Epidermal melanocyte (primary cell): ENCODE data around the gene RPAP3.

ENCODE experiments used
- DNase-seq: peaks from one replicate; pipeline ENCODE4 v3.0.0; 2011; ENCODE audit warnings: low spot score; ENCODE audit not compliant: insufficient read length

The RPAP3 gene

GRCh38 chr12:47742253-47742825 is 36.5 kb upstream of the RPAP3 start:
- no peak for DNase-seq

GRCh38 chr12:47741340-47741703 is 35.5 kb upstream of the RPAP3 start:
- DNase-seq: peak; percentile 71

- DNase-seq: no peak
These were observed 34.9 kb upstream of the RPAP3 start for GRCh38 chr12:47740606-47741339.

- no peak for DNase-seq
These were observed 34.1 kb upstream of the RPAP3 start for GRCh38 chr12:47739979-47740378.

DNA sequence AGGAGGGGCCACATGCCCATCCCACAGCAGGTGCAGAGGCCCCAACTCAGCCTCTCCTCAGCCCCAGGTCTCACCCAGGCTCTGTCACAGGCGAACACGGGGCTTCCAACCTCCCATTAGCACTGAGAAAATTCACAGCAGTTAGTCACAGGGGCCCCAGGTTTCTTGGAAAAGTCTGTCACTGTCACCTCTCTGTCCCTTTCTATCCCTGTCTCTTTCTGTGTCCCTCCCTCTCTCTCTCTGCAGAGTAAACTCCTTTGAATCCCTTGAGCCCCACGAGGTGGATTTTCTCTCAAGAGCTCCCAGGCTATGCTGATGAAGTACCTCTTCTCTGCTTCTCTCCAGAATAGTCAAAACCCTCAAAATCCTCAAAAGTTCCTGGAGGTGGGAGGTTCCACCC is 33.5 kb upstream of the RPAP3 start:
- DNase-seq: no peak

DNA sequence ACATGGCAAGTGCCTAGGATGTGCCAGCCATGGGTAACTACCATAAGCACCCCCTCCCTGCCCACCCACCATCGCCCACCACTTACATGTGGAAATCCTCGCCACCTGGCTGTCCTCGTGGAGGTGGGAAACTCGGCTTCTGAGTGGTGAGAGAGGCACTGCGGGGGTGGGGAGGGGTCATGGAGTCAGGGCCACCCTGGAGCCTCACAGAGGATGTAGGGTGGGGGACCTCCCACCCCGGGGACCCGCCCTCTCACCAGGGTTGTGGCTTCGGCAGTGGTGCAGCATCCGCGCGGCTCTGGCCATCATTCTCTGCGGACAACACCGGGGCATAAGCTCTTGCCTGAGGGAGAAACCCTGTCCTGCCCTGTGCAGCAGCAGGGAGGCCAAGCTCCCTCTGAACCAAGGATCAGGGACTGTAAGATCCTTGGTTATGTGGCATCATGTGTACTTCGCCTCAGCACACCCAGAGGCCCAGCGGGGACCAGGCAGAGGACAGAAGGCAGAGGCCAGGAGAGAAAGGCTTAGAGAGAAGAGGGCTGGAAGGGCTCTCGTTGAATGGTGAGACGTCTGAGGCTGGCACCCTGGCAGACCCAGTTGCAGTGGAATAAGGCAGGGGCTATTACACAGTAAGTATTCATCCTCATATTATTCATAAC is 32.2 kb upstream of the RPAP3 start:
- DNase-seq: no peak

GRCh38 chr12:47736877-47737676 is 31.2 kb upstream of the RPAP3 start:
- DNase-seq: peak; percentile 79

- DNase-seq: no peak
These were observed 30.4 kb upstream of the RPAP3 start for GRCh38 chr12:47736216-47736615.

DNA sequence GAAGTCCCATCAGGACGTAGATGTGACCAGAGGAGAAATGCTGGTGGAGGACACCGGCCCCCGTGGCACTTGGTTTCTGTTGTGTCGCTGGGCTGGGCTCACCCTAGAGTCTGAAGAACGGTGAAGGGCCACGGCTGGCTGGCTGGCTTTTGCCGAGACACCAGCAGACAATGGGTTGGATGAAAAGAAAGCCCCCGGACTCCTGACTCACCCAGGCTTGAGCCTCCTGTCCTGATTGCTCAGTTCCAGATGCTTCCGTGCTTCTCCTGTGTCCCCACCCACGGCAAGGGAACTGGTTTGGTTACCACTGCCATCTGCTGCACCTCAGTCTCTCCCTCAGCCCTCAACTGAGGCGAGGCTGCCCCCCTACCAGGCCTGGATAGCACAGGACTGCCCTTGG is 29.8 kb upstream of the RPAP3 start:
- DNase-seq: no peak

GRCh38 chr12:47734725-47735480 is 29.1 kb upstream of the RPAP3 start:
- DNase-seq: no peak

GRCh38 chr12:47733142-47733541 is 27.3 kb upstream of the RPAP3 start:
- no peak for DNase-seq

DNA sequence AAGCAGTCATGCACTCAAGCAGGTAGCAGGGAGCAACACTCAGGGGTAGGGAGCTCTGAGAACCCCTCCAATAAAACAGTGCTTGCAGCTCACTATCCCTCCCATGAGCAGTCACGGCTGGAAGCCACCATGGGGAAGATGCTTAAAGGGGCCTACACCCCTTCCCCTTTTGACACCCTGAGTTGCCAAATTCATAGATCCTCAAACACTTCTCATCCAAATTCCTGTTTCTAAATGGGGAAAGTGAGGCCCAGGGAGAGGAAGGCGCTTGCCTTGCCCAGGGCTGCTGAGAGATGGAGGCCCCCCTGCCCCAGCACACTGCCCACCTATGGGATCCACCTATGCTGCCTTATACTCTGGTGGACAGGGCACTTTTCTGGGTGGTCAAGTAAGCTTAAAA is 26.7 kb upstream of the RPAP3 start:
- no peak for DNase-seq

DNA sequence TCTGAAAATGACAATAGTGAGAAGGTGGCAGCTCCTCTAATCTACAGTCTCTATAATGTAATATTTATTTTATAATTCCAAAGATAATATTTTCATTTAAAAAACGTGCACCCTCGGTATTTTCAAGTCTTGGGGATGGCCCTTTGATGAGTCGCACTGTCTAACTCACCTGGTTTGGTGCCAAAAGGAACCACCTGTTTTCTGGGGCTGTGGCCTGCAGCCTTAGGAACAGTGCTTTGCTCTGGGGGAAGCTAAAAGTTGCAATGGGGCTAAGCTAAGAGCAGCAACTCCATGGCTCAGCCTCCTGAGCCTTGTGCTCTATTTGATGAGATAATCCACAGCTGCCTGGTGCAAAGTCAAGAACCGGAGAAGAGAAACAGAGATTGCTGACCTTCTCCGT is 25.9 kb upstream of the RPAP3 start:
- DNase-seq: no peak

GRCh38 chr12:47730341-47730744 is 24.5 kb upstream of the RPAP3 start:
- DNase-seq: no peak

DNA sequence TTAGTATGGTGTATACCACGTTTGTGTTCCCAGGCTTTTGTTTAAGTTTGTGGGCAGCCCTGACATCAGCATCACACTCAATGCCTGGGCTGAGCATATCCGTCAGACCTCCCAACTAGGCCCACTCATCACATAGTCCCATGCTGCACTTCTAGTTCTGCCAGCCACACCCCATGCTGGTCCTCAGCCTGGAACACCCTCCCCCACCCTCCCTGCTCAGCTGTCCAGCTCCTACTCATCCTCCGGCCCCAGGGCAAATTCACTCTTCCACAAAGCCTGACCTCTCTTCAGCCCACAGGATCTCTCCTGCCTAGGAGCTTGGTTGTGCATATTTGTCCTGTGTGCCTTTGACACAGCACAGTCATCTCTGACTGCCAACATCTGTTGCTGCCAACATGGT is 23.4 kb upstream of the RPAP3 start:
- no peak for DNase-seq

GRCh38 chr12:47725893-47726292 is 20.1 kb upstream of the RPAP3 start:
- DNase-seq: peak; percentile 67

- no peak for DNase-seq
These were observed 19.4 kb upstream of the RPAP3 start, which contains the start of gene ENDOU for GRCh38 chr12:47725091-47725772. ENDOU (minus strand) TSS chr12:47725490; CDS start chr12:47725413, 77 bp downstream.

DNA sequence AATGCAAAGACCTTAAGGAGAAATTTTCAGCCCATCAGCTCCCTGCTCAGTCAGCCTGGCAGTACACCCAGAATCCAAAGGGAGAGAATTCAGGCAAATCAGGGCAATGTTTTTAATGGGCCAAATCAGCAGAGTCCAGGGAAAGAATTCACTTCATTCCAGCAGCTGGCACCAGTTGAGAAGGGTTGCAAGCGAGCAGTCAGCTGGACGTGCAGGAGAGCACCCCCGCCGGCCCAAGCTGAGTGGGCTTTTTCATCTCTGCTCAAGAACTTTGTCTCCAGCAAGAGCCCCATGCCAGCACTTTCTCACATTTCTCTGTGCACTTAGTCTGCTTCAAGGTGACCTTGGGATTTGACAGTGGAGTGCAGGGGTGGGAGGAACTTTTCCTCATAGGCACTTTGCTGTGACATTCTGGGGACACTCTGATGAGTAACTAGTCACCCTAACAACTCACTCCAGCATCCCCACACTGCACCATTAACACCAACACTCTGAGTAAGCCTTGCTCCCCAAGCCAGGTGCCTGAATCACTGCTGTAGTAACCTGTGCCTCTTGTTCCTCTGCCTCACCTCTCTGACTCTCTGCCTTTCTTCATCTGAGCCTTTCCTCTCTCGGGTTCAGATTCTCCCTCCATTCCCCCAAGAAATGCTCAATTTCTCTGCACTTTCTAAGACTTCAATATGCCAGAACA is 17.3 kb upstream of the RPAP3 start:
- DNase-seq: no peak

GRCh38 chr12:47722136-47722834 is 16.5 kb upstream of the RPAP3 start:
- DNase-seq: no peak
